Transverse colon (tissue), 4 donors: ENCODE data around the gene KIF3C. TPM values are rescaled to one million over a fixed set of nuclear protein-coding genes. Genes with fewer than 3 reads are reported as not detected.

Source experiments
- DNase-seq: peaks from one replicate; pipeline ENCODE4 v3.0.0-alpha.2; 2019
- H3K27ac ChIP-seq, 4 donors: fragments of 200-600 bp; sonication (generic); 2 replicates each; pipeline ENCODE4 v1.5.1; 2016 to 2018; ENCODE audit warnings: inconsistent platforms in 4 of 4
- H3K27me3 ChIP-seq: fragments of 200-600 bp; sonication (generic); 2 replicates; pipeline ENCODE4 v1.5.1; 2017; ENCODE audit warnings: inconsistent platforms
- H3K36me3 ChIP-seq, 4 donors: fragments of 200-600 bp; sonication (generic); 2 replicates each; pipeline ENCODE4 v1.5.1; 2017 to 2019; ENCODE audit warnings: inconsistent platforms in 4 of 4
- H3K4me1 ChIP-seq, 4 donors: fragments of 200-600 bp; sonication (generic); 2 replicates each; pipeline ENCODE4 v1.5.1; 2017 to 2020; ENCODE audit warnings: inconsistent platforms in 4 of 4
- H3K4me3 ChIP-seq, 4 donors: fragments of 200-600 bp; sonication (generic); 1 replicate in 1 of 4; 2 replicates in 3 of 4; pipeline versions ENCODE4 v1.5.1 to v1.6.1; 2017 to 2019; ENCODE audit warnings: inconsistent platforms in 4 of 4
- H3K9me3 ChIP-seq, 2 donors: fragments of 200-600 bp; sonication (generic); 2 replicates each; pipeline ENCODE4 v1.5.1; 2017 to 2019; ENCODE audit warnings: inconsistent platforms in 2 of 2
- EP300 ChIP-seq: sonication (generic); formaldehyde crosslinking; IDR thresholded peaks from one replicate; pipeline ENCODE4 v1.6.1; 2017; ENCODE audit warnings: antibody characterized with exemption, low read depth
- POLR2A ChIP-seq: fragments of 450-650 bp; IDR thresholded peaks from one replicate; pipeline ENCODE4 v1.6.1; 2016; ENCODE audit warnings: antibody characterized with exemption, mild to moderate bottlenecking, moderate library complexity
- POLR2AphosphoS5 ChIP-seq, 3 donors: sonication (generic); formaldehyde crosslinking; IDR thresholded peaks; one replicate each; pipeline ENCODE4 v1.6.1; 2016; ENCODE audit warnings: antibody characterized with exemption in 3 of 3
- WGBS, 2 donors: methylation state at CpG; one replicate each; pipeline ENCODE4 v1.1.5; 2018; ENCODE audit warnings: low coverage in 1 of 2; 5-methylcytosine and 5-hydroxymethylcytosine counted together
- in situ Hi-C, 4 donors: fragments of 200-750 bp; cut with MboI; loops; one replicate each; pipeline versions ENCODE4 v1.15.0 to v1.15.1; 2017; ENCODE audit warnings: low sequenced_read_pairs in 3 of 4, low pct_ligation_motif_present in 1 of 4, low pct_unique_long_range_greater_than_20kb in 1 of 4
- intact Hi-C: fragments of 100-400 bp; cut with DNase I; formaldehyde crosslinking; loops from one replicate; pipeline ENCODE4 v1.15.1; 2023; ENCODE audit warnings: low total_unique reads
- total RNA-seq, 4 donors: library from RNA; depleted of rRNA; stranded (reverse); fragments of >200 nt; gene quantifications; one replicate each; pipeline ENCODE4 v1.1.0, GENCODE V29; 2016
- TF ChIP-seq, protein P1 (sequence below), 5 experiments: fragments of 200-600 bp in 3 of 5; fragments of 450-650 bp in 2 of 5; sonication (generic) in 3 of 5; IDR thresholded peaks; 1 replicate in 2 of 5; 2 replicates in 3 of 5; pipeline ENCODE4 v1.5.1; 2016 to 2017; ENCODE audit warnings: antibody characterized with exemption in 5 of 5, inconsistent platforms in 3 of 5, mild to moderate bottlenecking in 2 of 5, moderate library complexity in 1 of 5

Gene KIF3C
- total RNA-seq, 4 donors from 2014 or later: 0.37 to 3.2 (median 2.0) TPM

DNA sequence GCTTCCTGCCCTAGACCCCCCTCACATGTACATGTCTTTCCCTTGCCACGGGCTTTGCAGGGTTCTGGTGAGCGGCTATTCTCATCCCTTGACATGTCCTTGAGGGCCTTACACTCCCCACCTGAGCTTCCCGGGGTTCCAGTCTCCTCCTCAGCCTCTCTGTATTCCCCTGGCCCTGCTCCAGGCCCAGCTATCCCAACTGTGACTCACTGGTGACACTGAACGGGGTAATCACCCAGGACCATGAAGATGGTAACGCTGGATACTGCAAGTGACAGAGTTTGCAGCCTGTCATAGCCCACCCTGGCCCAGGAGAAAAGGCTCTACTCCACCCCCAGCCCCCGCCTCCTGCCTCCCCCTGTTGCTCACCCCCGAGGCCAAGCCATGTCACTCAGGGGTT lies 27.3 kb downstream of the KIF3C start:
- H3K4me1 ChIP-seq: no peaks in the 10 kb centered on the region
- H3K9me3 ChIP-seq: no peaks in the 10 kb centered on the region
- no peaks in the 10 kb centered on the region for H3K36me3 ChIP-seq
- TF ChIP-seq, protein P1, sequence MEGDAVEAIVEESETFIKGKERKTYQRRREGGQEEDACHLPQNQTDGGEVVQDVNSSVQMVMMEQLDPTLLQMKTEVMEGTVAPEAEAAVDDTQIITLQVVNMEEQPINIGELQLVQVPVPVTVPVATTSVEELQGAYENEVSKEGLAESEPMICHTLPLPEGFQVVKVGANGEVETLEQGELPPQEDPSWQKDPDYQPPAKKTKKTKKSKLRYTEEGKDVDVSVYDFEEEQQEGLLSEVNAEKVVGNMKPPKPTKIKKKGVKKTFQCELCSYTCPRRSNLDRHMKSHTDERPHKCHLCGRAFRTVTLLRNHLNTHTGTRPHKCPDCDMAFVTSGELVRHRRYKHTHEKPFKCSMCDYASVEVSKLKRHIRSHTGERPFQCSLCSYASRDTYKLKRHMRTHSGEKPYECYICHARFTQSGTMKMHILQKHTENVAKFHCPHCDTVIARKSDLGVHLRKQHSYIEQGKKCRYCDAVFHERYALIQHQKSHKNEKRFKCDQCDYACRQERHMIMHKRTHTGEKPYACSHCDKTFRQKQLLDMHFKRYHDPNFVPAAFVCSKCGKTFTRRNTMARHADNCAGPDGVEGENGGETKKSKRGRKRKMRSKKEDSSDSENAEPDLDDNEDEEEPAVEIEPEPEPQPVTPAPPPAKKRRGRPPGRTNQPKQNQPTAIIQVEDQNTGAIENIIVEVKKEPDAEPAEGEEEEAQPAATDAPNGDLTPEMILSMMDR (IDR thresholded peaks at IDR 0.05): no peak
- TF ChIP-seq POLR2A: no peak
- no peak for TF ChIP-seq EP300
- TF ChIP-seq POLR2AphosphoS5 (IDR thresholded peaks at IDR 0.05): no peak
- H3K27me3 ChIP-seq: no peaks in the 10 kb centered on the region
- in situ Hi-C loops (loop anchor here in 3 of 4 donors (25.0 kb wide), 2 partner anchors 357 to 382 kb away; partner anchors contain the start of genes ADGRF3 (in 2 of the 3) and SELENOI (in 2 of the 3)), intact Hi-C loops (no loop called here)
- DNase-seq: no peak
- no peak overlapping the region for H3K4me3 ChIP-seq
- WGBS, 2 donors: 82% methylated on average over 7 of the region's 7 CpGs; no CpG with 5 or more reads in 1 of the 2 donors
- H3K27ac ChIP-seq: no peak overlapping the region

DNA sequence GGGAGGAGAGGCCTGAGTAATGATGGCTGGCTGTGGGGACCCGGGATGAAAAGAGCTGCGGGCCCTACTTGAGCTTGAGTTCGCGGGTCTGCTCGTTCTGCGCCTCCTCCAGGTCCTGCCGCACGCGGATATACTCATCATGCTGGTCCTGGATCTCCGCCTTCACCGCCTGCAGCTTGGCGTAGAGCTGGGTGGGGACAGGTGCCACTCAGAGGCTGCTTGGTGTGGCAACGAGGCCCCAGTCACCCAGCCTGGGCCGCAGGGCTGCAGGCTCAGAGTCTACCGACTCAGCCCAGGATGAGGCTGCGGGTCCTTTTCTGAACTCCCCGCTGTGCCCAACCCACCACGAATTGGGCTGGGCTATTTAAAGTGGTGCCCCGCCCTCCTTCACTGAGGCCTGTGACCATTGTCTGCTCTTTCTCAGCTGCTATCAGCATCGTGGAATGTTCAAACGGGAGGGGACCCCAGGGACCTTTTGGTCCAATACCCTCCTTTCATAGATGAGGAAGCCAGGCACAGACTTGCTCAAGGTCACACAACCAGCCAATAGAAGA lies 28.0 kb downstream of the KIF3C start:
- no peak overlapping the region for H3K4me3 ChIP-seq
- H3K4me1 ChIP-seq: no peaks in the 10 kb centered on the region
- TF ChIP-seq EP300: no peak
- TF ChIP-seq, protein P1 (IDR thresholded peaks at IDR 0.05): no peak
- in situ Hi-C loops (loop anchor here in 3 of 4 donors (25.0 kb wide), 2 partner anchors 358 to 383 kb away; partner anchors contain the start of genes ADGRF3 (in 2 of the 3) and SELENOI (in 2 of the 3)), intact Hi-C loops (no loop called here)
- DNase-seq: no peak
- 84% methylated on average over 21 of the region's 21 CpGs; no CpG with 5 or more reads in 1 of the 2 donors for WGBS, 2 donors
- no peaks in the 10 kb centered on the region for H3K9me3 ChIP-seq
- H3K27me3 ChIP-seq: no peaks in the 10 kb centered on the region
- no peaks in the 10 kb centered on the region for H3K36me3 ChIP-seq
- no peak overlapping the region for H3K27ac ChIP-seq

DNA sequence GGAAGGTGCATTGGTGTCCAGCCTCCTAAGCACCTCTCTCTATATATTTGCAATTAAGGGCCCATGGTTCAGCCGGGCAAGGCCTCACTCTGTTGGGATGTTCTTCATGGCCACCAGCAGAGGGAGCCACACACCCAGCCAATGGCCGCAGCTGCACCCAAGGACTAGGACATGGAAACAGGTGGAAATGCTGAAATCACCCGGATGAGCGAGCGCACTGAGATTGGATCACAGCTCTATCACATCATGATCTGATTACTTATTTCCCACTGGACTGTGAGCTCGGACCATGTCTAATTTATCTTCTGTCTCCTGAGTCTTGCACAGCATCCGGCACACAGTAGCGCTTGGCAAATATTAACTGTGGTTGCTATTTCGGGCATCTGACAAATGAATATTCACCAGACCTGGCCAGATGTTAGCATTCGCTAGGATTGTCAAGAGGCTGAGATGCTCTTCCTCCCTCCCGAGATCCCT lies 31.2 kb downstream of the KIF3C start:
- WGBS, 2 donors: 11 to 26% methylated on average over 5 to 11 of the region's 11 CpGs
- no peaks in the 10 kb centered on the region for H3K27me3 ChIP-seq
- no peak for TF ChIP-seq POLR2AphosphoS5 (IDR thresholded peaks at IDR 0.05)
- TF ChIP-seq POLR2A: no peak
- TF ChIP-seq, protein P1 (IDR thresholded peaks at IDR 0.05): peak; percentile 89 to 96 (median 91)
- intact Hi-C loops (loop anchor here (2.0 kb wide), 1 partner anchor 194 kb away; no protein-coding TSS in a partner anchor), in situ Hi-C loops (loop anchor here in 3 of 4 donors (25.0 kb wide), 2 partner anchors 361 to 386 kb away; partner anchors contain the start of genes ADGRF3 (in 2 of the 3) and SELENOI (in 2 of the 3))
- H3K4me1 ChIP-seq: no peaks in the 10 kb centered on the region
- no peaks in the 10 kb centered on the region for H3K9me3 ChIP-seq
- H3K4me3 ChIP-seq: no peak overlapping the region
- peak; percentile 84 for DNase-seq
- no peak overlapping the region for H3K27ac ChIP-seq
- H3K36me3 ChIP-seq: no peaks in the 10 kb centered on the region

DNA sequence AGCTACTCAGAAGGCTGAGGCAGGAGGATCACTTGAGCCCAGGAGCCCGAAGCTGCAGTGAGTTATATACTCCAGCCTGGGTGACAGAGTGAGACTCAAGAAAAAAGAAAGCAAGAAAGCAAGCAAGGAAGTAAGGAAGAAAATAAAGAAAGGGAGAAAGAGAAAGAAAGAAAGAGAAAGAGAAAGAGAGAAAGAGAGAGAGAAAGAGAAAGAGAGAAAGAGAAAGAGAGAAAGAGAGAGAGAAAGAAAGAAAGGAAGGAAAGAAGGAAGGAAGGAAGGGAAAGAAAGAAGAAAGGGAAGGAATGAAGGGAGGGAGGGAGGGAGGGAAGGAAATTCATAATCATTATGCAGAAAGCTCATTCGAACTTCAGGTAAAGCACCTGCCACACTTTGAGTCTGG lies 33.9 kb downstream of the KIF3C start:
- Histone ChIP-seq H3K4me1 (no peaks in the 10 kb centered on the region), H3K27me3 (no peaks in the 10 kb centered on the region), H3K4me3 (no peak overlapping the region), H3K9me3 (no peaks in the 10 kb centered on the region), H3K27ac (no peak overlapping the region), H3K36me3 (no peaks in the 10 kb centered on the region)
- no peak for DNase-seq
- intact Hi-C loops: no loop called here
- WGBS, 2 donors: 67 to 76% methylated on average over 1 to 2 of the region's 2 CpGs
- no peak for TF ChIP-seq POLR2A
- no peak for TF ChIP-seq EP300
- no peak for TF ChIP-seq POLR2AphosphoS5 (IDR thresholded peaks at IDR 0.05)
- TF ChIP-seq, protein P1 (IDR thresholded peaks at IDR 0.05): no peak
- in situ Hi-C loops: loop anchor here in 1 of 4 donors (5.0 kb wide), 1 partner anchor 199 kb away; no protein-coding TSS in a partner anchor
